Endothelial cell (in vitro differentiated cells): ENCODE measurements around the gene TBC1D8. TPM values are rescaled to one million over a fixed set of nuclear protein-coding genes. Genes with fewer than 3 reads are reported as not detected.

ENCODE experiments used
- DNase-seq: peaks from one replicate; pipeline ENCODE4 v3.0.0; 2021; ENCODE audit warnings: low spot score
- H3K27ac Mint-ChIP-seq: one replicate; pipeline ENCODE4 v1.8.0; 2021; ENCODE audit warnings: mixed read lengths, inconsistent platforms; ENCODE audit not compliant: unreplicated experiment
- H3K27me3 Mint-ChIP-seq: one replicate; pipeline ENCODE4 v1.8.0; 2021; ENCODE audit warnings: mild to moderate bottlenecking, moderate library complexity, mixed read lengths, inconsistent platforms; ENCODE audit not compliant: unreplicated experiment
- H3K36me3 Mint-ChIP-seq: one replicate; pipeline ENCODE4 v1.8.0; 2021; ENCODE audit warnings: mild to moderate bottlenecking, low read depth, mixed read lengths, inconsistent platforms; ENCODE audit not compliant: unreplicated experiment
- H3K4me1 Mint-ChIP-seq: one replicate; pipeline ENCODE4 v1.8.0; 2021; ENCODE audit warnings: mild to moderate bottlenecking, mixed read lengths, inconsistent platforms; ENCODE audit not compliant: unreplicated experiment
- H3K4me3 Mint-ChIP-seq: one replicate; pipeline ENCODE4 v1.8.0; 2021; ENCODE audit warnings: mild to moderate bottlenecking, mixed read lengths, inconsistent platforms; ENCODE audit not compliant: unreplicated experiment
- H3K9me3 Mint-ChIP-seq: one replicate; pipeline ENCODE4 v1.8.0; 2021; ENCODE audit warnings: mixed read lengths, inconsistent platforms; ENCODE audit not compliant: unreplicated experiment
- total RNA-seq: library from RNA; stranded (reverse); fragmentation: NEBNext Ultra II Directional; extraction: Animal tissue kit (Norgen Biotek cat#: 25700); gene quantifications from one replicate; pipeline ENCODE4 v1.2.1, GENCODE V29; 2021; ENCODE audit not compliant: unreplicated experiment
- TF ChIP-seq, protein P1 (sequence below): fragments of 200-600 bp; sonication (generic); IDR thresholded peaks from one replicate; pipeline ENCODE4 v1.5.0; 2021; ENCODE audit warnings: antibody characterized with exemption; ENCODE audit not compliant: unreplicated experiment

Gene TBC1D8
- total RNA-seq, 1 donor from 2014 or later: 27.5 TPM

DNA sequence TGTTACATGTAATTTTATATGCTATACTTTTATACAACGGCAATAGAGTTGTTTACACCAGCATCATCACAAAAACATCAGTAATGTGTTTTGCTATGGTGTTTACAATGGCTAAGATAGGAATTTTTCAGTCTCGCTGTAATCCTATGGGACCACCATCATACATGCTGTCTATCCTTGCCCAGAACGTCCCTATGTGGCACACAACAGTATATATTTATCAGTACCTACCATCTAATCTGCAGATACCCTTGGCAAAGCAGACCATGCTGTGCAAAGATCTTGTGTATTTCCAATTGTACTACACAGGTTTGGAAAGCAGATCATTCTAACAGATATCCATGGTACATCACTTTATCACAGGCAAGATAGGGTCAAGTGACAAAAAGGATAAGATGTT, 133.8 kb downstream of the TBC1D8 start:
- Mint-ChIP-seq H3K9me3 (no peaks in the 10 kb centered on the region), H3K4me3 (no peak overlapping the region), H3K27me3 (no peaks in the 10 kb centered on the region), H3K4me1 (no peaks in the 10 kb centered on the region), H3K36me3 (peaks cover 18% of the 10 kb centered on the region), H3K27ac (no peak overlapping the region)
- no peak for DNase-seq
- TF ChIP-seq, protein P1, sequence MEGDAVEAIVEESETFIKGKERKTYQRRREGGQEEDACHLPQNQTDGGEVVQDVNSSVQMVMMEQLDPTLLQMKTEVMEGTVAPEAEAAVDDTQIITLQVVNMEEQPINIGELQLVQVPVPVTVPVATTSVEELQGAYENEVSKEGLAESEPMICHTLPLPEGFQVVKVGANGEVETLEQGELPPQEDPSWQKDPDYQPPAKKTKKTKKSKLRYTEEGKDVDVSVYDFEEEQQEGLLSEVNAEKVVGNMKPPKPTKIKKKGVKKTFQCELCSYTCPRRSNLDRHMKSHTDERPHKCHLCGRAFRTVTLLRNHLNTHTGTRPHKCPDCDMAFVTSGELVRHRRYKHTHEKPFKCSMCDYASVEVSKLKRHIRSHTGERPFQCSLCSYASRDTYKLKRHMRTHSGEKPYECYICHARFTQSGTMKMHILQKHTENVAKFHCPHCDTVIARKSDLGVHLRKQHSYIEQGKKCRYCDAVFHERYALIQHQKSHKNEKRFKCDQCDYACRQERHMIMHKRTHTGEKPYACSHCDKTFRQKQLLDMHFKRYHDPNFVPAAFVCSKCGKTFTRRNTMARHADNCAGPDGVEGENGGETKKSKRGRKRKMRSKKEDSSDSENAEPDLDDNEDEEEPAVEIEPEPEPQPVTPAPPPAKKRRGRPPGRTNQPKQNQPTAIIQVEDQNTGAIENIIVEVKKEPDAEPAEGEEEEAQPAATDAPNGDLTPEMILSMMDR: no peak

DNA sequence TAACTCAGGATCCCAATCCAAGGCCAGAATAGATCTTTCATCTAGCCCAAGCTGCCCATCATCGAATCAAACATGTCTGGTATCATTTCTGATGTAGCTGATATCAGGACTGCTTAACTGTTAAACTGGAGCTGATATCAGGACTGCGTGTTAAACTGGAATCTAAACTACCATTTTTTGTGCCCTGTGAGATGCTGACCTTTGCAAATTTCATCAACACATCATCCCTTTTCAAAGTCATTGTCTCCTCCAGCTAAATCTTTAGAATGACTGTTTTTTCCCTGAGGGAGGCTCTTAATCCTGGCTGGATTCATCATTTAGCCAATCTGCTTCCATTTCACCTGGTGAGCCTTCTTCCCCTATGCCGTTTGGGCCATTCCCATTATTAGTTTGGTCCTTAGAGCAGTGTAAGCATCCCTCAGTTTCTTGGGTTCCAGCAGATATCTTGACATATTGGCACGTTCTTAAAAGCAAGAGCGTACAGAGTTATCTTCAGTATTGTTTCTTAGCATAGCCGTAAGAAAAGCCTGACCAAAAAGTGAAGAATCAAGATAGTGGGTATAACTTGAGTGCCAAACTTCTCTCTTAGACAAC, 136.8 kb downstream of the TBC1D8 start:
- H3K9me3 Mint-ChIP-seq: no peaks in the 10 kb centered on the region
- H3K4me3 Mint-ChIP-seq: no peak overlapping the region
- H3K36me3 Mint-ChIP-seq: peaks cover 18% of the 10 kb centered on the region
- H3K27me3 Mint-ChIP-seq: no peaks in the 10 kb centered on the region
- H3K27ac Mint-ChIP-seq: no peak overlapping the region
- H3K4me1 Mint-ChIP-seq: no peaks in the 10 kb centered on the region
- DNase-seq: no peak
- TF ChIP-seq, protein P1: no peak

DNA sequence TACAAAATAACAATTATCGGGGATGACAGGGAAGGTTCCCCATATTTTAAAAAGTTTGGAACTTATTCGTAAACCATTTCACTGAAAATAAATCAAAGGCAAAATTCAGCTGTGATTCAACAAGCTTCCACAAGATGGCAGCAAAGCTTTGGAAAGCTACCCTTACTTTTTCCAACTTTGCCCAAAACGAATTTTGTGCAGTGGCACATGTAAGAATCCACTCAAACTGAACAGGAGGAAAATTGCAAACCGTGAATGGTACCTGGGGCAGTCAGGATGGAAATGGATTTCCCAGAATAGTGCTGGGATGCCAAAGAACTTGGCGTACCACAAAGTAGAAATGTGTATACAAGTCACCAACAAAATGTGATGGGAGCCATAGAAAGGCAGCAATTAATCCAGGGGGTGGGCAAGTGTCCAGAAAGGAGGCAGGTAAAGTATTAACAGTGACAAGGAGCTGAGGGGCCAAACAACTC, 138.4 kb downstream of the TBC1D8 start:
- TF ChIP-seq, protein P1: peak; percentile 93
- DNase-seq: peak; percentile 55
- Mint-ChIP-seq H3K9me3 (no peaks in the 10 kb centered on the region), H3K4me1 (no peaks in the 10 kb centered on the region), H3K27ac (no peak overlapping the region), H3K36me3 (peaks cover 19% of the 10 kb centered on the region), H3K4me3 (no peak overlapping the region), H3K27me3 (no peaks in the 10 kb centered on the region)

DNA sequence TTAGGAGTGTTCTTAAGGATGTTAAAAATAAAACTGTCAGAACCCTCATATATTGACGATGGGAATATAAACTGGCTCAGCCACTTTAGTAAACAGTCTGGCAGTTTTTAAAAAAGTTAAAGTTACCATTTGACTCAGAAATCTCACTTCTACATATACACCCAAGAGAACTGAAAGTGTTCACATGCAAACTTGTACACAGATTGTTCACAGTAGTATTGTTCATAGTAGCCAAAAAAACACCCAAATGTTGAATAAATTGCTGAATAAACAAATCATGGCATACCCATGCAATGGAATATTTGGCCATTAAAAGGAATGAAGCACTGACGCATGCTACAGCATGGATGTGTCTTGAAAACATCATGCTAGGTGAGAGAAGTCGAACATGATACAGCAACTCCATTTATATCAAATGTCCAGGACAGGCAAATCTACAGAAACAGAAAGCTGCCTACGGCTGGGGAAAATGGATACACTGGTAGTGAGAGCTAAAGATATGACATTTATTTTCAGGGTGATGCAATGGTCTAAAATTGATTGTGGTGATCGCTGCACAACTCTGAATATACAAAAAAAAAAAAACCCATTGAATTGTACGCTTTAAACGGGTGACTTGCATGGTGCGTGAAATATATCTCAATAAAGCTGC, 139.0 kb downstream of the TBC1D8 start:
- no peaks in the 10 kb centered on the region for H3K27me3 Mint-ChIP-seq
- no peak for DNase-seq
- TF ChIP-seq, protein P1: no peak
- H3K4me1 Mint-ChIP-seq: no peaks in the 10 kb centered on the region
- H3K9me3 Mint-ChIP-seq: no peaks in the 10 kb centered on the region
- H3K36me3 Mint-ChIP-seq: peaks cover 25% of the 10 kb centered on the region
- H3K27ac Mint-ChIP-seq: no peak overlapping the region
- no peak overlapping the region for H3K4me3 Mint-ChIP-seq

DNA sequence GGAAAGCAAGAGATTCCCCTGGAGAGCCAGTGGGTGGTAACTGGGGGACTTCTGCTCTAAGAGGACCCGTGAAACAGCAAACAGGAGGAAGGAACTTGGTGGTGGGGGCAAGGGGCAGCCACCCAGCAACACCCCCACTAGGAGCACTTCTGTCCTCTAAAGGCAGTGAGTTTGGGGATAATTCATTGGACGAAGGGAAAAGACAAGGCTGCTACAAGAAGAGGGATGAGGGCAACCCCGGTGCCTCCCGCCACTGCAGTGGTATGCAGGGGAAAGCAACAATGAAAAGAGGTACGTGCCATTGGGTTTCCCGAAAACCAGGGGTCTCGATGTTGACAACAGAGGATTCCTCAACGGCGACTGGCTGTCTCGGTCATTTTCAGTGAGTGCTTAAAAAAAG, 140.0 kb downstream of the TBC1D8 start:
- H3K36me3 Mint-ChIP-seq: peaks cover 27% of the 10 kb centered on the region
- H3K4me1 Mint-ChIP-seq: no peaks in the 10 kb centered on the region
- peak overlapping the region; percentile 52 for H3K27ac Mint-ChIP-seq
- no peaks in the 10 kb centered on the region for H3K27me3 Mint-ChIP-seq
- no peak overlapping the region for H3K4me3 Mint-ChIP-seq
- TF ChIP-seq, protein P1: no peak
- no peaks in the 10 kb centered on the region for H3K9me3 Mint-ChIP-seq
- no peak for DNase-seq
